Dedifferentiated amniotic fluid mesenchymal stem cell (primary cell): ENCODE results near the gene GPR179.

Experiments used
- DNase-seq: peaks from one replicate; pipeline ENCODE4 v3.0.0-alpha.2; 2016; ENCODE audit errors: extremely low spot score

The GPR179 gene

DNA sequence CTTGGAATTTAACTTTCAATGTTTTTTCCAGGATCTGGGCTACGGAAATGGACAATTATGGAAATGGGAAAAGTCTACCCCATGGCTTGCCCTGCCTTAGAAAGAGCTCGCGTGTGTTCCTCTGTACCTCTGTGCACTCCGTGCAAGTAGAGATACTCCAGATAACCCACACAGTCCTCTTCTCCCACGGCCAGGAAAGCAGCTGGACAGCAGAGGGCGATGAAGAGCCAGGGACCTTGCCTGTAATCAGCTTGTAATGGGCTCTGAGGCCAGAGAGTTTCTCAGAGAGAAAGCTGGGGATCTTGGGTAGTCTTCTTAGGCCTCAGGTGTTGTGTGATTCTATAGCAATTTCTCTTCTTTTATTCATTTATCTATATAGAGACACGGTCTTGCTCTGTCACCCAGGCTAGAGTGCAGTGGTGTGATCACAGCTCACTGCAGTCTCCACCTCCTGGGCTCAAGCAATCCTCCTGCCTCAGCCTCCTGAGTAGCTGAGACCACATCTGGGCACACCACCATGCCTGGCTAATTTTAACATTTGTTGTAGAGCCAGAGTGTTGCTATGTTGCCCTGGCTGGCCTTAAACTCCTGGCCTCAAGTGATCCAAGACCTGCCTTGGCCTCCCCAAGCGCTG, 5.5 kb upstream of the GPR179 start:
- DNase-seq = peak; percentile 90

GRCh38 chr17:38345743-38346142, 2.0 kb upstream of the GPR179 start:
- no peak for DNase-seq

GRCh38 chr17:38344420-38344745, 627 bp upstream of the GPR179 start:
- DNase-seq = no peak

- no peak for DNase-seq
These were observed 709 bp downstream of the GPR179 start for GRCh38 chr17:38342886-38343607.

- no peak for DNase-seq
These were observed 2.6 kb downstream of the GPR179 start for GRCh38 chr17:38341035-38341721.

DNA sequence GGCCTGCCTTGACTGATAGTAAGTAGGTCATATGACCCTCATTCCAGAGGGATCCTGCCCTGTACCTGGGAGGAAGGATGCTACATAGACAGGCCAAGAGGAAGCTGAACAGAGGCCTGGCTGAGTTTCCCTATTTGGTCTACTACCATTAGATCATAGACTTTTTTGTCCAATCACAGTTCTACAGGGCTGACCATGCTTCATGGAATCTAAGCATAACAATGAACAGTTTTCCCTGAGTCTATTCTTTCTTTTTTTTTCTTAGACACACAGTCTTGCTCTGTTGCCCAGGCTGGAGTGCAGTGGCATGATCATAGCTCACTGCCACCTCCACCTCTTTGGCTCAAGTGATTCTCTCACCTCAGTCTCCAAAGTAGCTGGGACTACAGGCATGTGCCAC, 3.9 kb downstream of the GPR179 start:
- DNase-seq = no peak

DNA sequence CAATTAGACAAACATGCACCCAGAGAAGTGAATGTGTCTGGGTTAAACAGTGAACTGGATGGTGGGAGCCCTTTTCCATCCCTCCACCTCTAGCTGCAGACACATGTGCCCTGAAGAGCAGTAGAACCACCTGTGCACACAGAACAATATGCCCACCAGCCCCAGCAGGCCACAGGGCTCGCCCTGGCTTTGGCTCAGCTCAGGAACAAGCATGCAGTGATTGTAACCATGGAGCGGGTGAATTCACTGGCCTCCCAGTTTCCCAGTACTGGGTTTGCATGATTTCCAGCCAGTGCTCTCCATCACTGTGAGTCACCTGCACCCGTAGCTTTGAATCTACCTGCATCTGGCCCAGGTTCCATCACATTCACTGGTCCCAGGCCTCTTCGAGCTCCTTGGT, 5.2 kb downstream of the GPR179 start:
- no peak for DNase-seq

GRCh38 chr17:38338053-38338452, 5.7 kb downstream of the GPR179 start:
- DNase-seq = no peak

DNA sequence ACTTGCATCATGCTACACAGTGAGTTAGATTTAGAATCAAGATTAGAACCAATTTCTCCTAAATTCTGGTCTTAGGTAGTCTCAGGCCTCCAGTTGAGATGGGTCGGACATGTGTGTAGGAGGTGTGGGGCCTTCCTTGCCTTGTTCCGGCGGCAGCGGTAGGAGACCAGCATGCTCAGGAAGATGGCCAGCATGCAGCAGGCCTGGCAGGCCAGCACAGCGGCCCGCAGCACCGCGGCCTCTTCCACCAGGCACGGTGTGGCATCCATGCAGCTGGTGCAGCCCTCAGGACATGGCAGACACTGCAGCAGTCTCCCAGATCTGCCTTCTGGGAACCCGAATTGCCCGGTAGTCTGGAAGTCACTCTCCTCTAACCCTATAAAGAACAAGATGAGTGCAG, 6.9 kb downstream of the GPR179 start:
- DNase-seq = no peak

GRCh38 chr17:38334480-38335364, 9.0 kb downstream of the GPR179 start:
- DNase-seq = no peak

DNA sequence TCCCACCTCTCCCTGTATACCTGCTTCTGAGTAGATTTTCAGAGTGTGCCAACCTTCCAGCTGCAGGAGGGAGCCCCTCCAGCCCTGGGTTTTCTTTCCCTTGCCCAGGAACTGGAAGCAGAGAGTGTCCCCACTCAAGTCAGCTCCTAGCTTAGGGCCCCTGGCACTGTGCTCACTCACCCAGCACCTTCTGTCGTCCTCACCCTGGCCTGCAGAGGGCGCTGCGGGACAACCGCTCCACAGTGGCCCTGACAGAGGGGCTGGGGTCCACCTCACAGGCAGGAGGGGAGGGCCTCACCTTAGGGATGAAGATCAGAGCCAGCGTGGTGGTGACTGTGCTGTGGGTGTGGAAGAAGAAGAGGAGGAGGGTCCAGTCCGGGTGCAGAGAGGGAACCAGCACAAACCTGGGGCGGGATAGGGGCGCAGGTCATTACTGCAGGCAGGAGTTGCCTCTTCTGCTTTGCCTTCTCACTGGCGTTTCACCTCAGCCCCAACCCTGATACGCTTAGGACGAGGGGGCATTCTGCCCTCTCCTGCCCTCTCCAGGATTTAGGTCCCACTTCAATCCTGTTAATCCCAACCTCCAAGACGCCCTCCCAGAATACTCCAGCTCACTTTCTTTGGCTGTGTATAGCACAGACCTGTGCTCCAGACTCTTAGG, 10.0 kb downstream of the GPR179 start:
- no peak for DNase-seq

- no peak for DNase-seq
These were observed 11.0 kb downstream of the GPR179 start for GRCh38 chr17:38332735-38333134.

DNA sequence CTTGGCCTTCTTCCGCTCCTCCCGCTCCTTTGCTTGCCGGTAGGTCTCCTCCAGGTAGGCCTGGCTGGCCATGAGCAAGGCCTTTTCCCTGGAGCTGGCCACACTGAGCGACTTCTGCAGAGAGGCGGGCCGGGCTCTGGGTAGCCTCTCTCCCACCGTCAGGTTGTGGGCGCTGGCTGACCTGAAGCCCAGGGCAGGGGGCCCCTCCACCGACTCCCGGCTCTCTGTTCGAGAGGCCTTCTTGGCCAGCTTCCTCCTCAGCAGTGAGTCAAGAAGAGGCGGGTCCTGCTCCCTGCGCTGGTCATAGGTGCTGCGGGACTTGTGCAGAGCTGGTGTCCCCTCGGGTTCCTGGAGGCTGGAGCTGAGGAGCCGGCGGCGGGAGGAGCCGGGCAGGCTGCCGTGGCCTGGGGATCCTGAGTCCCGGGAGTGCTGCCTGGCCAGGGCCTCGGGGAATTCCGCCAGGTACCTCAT, 12.8 kb downstream of the GPR179 start:
- DNase-seq = no peak

GRCh38 chr17:38329808-38330730, 13.7 kb downstream of the GPR179 start:
- DNase-seq = no peak

DNA sequence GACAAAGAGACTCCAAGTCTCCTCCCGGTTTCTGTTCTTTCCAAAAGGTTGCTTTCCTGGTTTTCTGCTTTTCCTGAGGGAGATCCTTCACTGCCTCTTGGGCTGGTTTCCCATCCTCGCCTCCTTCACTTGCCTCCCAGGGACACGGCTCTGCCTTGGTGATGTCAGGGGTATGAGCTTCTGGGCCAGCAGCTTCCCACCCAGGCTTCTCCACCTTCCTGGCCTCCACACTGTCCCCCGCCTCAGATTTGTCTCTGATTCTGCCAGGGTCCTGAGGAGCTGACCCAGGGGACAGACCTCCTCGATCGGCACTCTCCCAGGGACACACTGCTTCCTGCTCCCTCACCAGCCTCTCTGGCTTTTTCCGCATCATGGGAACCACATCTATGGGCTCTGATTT, 14.5 kb downstream of the GPR179 start:
- no peak for DNase-seq

DNA sequence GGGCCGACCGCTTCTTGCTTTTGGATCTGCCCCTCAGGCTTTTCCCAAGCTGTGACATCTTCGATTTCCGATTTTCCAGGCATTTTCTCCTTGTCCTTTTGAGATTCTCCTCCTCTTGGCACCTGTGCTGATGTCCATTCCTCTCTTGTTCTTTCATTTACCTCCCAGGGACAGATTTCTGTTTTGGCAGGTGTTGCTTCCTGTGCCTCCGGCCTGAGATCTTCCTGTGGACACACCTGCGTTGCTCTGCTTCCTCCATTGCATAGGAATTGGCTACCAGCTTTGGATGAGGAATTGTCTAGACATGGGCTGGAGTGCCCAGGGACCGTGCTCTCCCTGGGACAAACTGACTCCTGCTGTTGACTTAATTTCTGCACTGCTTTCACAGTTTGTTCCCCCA, 15.1 kb downstream of the GPR179 start:
- DNase-seq = no peak

- no peak for DNase-seq
These were observed 15.8 kb downstream of the GPR179 start for GRCh38 chr17:38327936-38328335.

DNA sequence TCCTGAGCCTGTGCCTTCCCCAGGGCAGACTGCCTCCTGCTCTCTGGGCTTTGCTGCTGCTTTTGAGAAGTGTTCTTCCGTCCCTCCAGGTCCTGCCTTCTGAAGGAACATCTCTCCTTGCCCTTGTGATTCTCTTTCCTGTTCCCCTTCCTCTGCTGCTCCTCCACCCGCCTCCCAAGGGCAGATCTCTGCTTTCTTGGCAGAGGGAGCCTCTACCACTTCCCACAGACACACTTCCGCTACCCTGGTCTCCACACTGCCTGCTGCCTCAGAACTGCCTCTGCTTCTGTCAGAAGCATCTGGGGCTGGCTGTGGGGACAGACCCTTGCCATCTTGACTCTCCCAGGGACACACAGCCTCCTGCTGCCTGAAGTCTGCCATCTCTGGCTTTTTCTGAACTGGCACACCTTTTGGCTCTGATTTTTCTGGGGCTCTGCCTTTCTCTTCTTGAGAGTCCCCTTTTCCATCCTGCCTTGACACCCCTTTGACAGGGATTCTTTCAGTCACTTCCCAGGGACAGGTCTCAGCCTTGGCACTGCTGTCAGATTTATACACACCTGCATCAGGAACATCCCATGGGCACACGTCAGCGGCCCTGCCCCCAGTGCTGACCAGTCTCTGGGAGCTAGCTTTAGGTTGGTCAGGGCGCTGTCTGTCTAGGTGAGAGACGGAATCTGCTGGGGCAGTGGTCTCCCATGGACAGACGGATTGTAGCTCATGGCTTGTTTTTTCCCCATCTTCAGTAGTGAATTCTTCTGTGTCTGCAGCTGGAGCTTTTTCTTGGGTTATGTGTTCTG, 16.6 kb downstream of the GPR179 start:
- no peak for DNase-seq

DNA sequence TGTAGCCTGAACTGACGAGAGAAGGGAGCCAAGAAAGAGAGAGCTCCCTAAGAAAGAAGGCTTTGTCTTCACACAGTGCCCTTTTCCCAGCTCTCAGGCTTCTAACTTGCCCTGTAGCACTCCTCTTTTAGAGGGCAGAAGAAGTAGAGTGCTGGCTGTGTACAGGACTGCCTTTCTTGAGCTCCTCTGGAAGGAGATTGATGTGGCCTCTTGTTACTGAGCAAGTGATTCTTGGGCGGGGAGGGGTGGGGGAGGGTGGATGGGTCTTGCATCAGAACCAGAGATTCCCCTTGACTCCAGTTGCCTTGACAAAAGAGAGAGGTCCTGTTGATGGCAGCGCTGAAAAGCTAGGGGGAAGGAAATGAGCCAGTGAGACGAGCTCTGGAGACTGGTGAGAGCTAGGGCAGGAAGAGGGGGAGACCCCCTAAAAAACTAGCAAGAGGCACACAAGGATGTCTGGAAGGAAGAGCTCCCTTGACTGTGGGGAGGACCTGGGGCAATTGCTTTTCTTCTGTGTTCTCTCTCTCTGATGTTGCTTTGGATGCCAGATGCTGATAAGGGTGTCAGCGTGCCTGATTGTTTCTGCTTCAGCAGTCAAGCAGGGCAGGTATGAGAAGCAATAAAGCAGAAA, 18.4 kb downstream of the GPR179 start:
- no peak for DNase-seq
